Measurements from ENCODE around the gene CDK5R1.

GRCh38 chr17:32461853-32462617 lies 24.8 kb upstream of the CDK5R1 start:
- TF ChIP-seq JUND (IDR thresholded peaks at IDR 0.05): no peak
- TF ChIP-seq, protein P1, sequence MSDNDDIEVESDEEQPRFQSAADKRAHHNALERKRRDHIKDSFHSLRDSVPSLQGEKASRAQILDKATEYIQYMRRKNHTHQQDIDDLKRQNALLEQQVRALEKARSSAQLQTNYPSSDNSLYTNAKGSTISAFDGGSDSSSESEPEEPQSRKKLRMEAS (IDR thresholded peaks at IDR 0.05; ENCODE audit: low read depth): no peak

All from SK-N-SH (cell line).